GM18526 (cell line): ENCODE results near the gene UBA3.

ENCODE experiments used
- POLR2A ChIP-seq: IDR thresholded peaks from 3 replicates; pipeline ENCODE4 v1.6.1; 2011; ENCODE audit not compliant: insufficient read length; ENCODE audit errors: extremely low read depth

Gene UBA3

GRCh38 chr3:69058180-69058946 is 21.8 kb downstream of the UBA3 start:
- no peak for TF ChIP-seq POLR2A

GRCh38 chr3:69052472-69052898 is 27.7 kb downstream of the UBA3 start:
- TF ChIP-seq POLR2A = no peak

- peak; percentile 77 for TF ChIP-seq POLR2A
Observed at GRCh38 chr3:69051756-69052471, 28.3 kb downstream of the UBA3 start, which contains the start of gene TMF1. Gene TMF1 (minus strand): TSS chr3:69052333. CDS start chr3:69052086, 247 bp downstream.

- no peak for TF ChIP-seq POLR2A
Observed at GRCh38 chr3:69048990-69049389, 31.2 kb downstream of the UBA3 start.

GRCh38 chr3:69044608-69045007 is 35.6 kb downstream of the UBA3 start:
- no peak for TF ChIP-seq POLR2A

- no peak for TF ChIP-seq POLR2A
Observed at GRCh38 chr3:69033470-69033869, 46.7 kb downstream of the UBA3 start.

GRCh38 chr3:69032737-69033136 is 47.4 kb downstream of the UBA3 start:
- no peak for TF ChIP-seq POLR2A

- TF ChIP-seq POLR2A = no peak
Observed at GRCh38 chr3:69032142-69032541, 48.0 kb downstream of the UBA3 start.

- TF ChIP-seq POLR2A = no peak
Observed at GRCh38 chr3:69031635-69032034, 48.5 kb downstream of the UBA3 start.

GRCh38 chr3:69020857-69021256 is 59.3 kb downstream of the UBA3 start:
- TF ChIP-seq POLR2A = no peak

- TF ChIP-seq POLR2A = no peak
Observed at GRCh38 chr3:69020424-69020823, 59.7 kb downstream of the UBA3 start.

- TF ChIP-seq POLR2A = no peak
Observed at GRCh38 chr3:69016901-69017300, 63.3 kb downstream of the UBA3 start.

- no peak for TF ChIP-seq POLR2A
Observed at GRCh38 chr3:69016102-69016501, 64.1 kb downstream of the UBA3 start.

- TF ChIP-seq POLR2A = no peak
Observed at GRCh38 chr3:69014022-69014580, 66.1 kb downstream of the UBA3 start.

GRCh38 chr3:69013253-69014021 is 66.7 kb downstream of the UBA3 start, which contains the start of gene EOGT:
Gene EOGT (minus strand): TSS chr3:69013684. CDS start chr3:69009846, 3,838 bp downstream.
- peak; percentile 53 for TF ChIP-seq POLR2A

GRCh38 chr3:69012800-69013252 is 67.3 kb downstream of the UBA3 start:
- TF ChIP-seq POLR2A = no peak
